ENCODE measurements around the gene RPE65.

DNA sequence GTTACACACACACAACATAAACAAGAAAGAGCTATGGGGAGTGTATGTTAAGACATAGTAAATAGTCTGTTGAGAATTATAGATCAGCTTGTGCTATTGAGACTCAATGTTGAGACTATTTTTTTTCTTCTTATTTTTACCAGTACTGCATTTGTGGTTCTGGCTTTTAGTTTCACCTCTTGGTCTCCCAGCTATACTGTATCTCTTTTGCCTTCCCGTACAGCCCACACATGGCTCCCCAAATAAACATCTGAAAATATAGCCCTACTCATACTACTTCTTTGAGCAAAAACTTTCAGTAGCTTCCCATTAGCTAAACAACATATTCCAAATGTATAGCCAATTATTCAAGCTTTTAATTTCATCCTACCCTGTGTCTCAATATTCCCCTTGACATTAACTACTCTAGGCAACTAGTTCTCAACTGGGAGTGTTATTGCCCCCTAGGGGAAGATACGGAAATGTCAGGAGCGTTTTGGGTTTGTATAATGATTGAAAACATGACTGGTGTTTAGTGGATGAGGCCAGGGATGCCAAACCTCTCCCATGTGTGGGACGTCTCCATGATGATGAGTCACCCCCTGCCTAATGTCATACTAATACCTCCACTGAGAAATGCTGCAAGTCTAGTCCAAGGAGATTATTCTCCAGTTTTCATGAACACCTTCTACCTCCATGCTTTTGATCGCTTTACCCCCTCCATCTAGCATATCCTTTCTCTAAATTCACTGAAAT lies 6.8 kb downstream of the RPE65 start:
- no peak for TF ChIP-seq EZH2 (IDR thresholded peaks at IDR 0.05; ENCODE audit: borderline replicate concordance, insufficient read depth, low read depth, low read length, poor library complexity, severe bottlenecking)
- TF ChIP-seq, protein P1, sequence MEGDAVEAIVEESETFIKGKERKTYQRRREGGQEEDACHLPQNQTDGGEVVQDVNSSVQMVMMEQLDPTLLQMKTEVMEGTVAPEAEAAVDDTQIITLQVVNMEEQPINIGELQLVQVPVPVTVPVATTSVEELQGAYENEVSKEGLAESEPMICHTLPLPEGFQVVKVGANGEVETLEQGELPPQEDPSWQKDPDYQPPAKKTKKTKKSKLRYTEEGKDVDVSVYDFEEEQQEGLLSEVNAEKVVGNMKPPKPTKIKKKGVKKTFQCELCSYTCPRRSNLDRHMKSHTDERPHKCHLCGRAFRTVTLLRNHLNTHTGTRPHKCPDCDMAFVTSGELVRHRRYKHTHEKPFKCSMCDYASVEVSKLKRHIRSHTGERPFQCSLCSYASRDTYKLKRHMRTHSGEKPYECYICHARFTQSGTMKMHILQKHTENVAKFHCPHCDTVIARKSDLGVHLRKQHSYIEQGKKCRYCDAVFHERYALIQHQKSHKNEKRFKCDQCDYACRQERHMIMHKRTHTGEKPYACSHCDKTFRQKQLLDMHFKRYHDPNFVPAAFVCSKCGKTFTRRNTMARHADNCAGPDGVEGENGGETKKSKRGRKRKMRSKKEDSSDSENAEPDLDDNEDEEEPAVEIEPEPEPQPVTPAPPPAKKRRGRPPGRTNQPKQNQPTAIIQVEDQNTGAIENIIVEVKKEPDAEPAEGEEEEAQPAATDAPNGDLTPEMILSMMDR (IDR thresholded peaks at IDR 0.05), result peak; percentile 77
